GM18517 (cell line): ENCODE results near the gene RASGEF1C.
"Not testable (repeated sequence)": the region's sequence is repeated elsewhere in the genome, so short reads cannot be mapped to it uniquely, and the experiment has no call there.

ENCODE experiments used
- ATAC-seq: cut with Tn5 transposase; IDR thresholded peaks from one replicate; pipeline ENCODE4 v1.9.1; 2021; ENCODE audit warnings: mild to moderate bottlenecking, moderate library complexity; ENCODE audit not compliant: unreplicated experiment

The RASGEF1C gene

DNA sequence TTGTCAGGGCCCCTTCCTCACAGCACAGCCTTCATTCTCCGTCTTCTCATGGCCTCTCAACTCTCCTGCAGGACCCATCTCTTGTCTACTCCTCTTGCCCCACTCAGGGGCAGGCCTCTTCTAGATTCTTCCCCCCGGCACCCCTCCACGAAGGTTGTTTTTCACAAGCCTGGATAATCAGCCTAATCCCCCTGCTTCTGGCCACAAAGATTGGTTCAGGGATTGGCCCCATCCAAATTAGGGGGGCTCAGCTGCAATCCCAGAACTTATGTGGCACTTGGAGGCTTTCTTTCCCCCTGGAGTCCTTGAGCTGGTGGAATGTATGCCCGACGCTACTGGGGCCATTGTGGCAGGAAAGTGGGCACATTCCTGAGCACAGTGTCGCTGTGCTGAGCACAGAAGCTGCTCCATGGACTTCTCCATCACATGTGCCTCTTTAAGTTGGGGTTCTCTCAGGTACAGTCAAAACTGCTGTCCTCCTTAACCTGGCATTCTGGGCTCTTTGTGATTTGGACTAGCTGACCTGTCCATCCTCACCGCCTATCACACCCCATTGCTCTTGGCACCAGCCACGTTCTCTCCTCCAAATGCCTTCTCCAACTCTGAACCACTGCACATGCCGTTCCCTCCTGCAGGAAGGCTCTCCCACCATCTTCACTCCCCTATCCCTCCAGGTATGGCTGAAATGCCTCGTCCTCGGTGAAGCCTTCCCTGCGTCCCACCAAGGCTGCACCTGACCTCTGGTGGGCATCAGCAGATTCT, 70.6 kb downstream of the RASGEF1C start:
- ATAC-seq = no peak

DNA sequence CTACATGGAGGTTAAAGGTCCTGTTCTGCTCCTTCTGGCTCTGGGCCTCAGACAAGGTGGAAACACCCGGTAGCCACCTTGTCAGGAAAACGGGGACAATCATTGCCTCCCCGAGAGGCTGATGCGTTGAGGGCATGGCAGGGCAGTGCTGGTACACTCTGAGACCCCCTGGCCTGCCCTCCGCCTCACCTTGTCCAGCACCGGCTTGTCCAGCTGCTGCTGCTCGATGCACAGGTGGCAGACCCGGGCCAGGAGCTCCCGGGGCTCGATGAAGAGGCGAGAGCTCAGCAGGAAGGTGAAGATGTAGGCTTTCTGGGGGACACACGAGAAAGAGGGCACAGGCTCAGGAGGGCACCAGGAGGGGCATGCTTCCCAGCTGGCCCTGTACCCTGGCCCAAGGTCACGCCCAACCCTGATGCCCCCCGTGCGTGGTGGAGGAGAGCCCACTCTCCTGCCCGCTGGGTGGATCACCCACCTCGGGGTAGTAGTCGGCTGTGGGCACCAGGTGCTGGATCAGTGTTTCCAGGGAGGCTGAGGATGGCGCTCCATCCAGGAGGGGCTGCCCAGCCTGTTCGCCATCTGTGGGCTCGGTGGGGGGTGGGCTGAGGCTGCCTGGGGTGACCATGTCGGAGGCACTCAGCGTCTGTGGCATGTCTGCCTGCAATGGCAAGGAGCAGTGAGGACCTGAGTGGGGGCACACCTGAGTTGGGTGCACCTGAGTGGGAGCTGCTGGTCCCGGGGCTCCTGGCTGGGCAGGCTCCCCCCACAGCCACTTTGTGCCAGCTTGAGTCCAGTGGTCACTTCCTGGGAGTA, 71.4 kb downstream of the RASGEF1C start:
- no peak for ATAC-seq

DNA sequence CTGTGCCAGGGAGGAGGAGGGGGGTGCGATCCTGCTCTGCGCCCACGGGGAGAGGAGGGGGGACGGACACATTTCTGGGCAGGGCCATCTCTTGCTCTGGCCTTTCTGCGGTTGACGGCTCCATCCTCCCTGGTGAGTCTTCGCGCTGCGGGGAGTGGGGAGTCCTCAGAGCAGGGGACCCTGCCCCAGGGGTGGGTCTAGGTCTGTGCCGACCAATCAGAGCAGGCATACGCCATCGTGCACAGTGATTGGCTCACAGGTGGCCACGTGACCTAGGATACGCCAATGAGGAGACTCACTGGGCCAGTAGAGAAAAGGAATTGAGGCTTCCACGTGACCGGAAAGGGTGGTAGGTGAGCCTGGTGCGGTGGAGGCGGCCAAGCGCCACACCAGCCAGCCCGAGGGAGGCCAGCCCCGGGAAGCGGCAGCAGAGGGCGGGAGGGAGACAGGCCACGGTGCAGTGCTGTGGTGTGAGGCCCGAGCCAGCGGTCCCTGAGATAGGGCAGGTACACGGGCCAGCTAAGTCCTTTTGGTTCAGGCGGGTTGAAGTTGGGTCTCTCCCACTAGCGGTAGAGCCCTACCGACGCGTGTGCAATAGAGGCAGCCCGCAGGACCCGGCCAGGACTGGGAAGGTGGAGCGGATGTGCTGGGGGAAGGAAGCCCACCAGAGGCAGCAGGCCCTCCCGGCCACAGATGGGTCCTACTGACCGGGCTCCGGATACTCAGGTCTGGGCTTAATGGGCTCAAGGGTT, 72.2 kb downstream of the RASGEF1C start:
- ATAC-seq = no peak

DNA sequence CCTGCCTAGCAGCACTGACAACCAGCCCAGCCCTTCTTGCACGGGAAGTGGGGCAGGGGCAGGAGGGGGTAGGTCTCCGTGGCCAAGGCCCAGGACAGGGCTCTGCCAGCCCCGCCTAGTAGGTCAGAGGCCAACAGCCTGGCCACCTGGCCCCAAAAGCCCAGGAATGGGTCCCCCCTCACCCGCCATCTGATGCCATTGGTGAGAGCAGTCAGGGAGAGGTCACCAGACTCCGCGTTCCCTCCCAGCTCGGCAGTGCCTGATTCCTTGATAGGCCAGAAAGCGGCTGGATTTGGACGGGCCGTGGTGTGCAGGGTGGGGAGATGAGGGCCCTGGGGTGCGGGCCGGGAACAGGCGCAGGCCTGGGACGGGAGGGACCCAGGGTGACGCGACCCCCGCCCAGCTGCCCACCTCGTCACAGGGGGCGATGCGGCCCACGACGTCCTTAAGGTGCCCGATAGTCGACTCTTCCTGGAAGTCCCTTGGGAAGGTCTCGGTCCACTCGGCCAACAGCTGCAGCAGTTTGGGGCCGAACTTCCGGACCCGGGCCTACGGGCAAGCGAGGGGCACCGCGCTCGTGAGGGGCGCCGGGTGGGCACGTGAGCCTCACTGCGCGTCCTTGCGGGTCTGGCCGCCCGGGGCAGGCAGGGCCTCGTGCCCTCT, 72.9 kb downstream of the RASGEF1C start:
- no peak for ATAC-seq

DNA sequence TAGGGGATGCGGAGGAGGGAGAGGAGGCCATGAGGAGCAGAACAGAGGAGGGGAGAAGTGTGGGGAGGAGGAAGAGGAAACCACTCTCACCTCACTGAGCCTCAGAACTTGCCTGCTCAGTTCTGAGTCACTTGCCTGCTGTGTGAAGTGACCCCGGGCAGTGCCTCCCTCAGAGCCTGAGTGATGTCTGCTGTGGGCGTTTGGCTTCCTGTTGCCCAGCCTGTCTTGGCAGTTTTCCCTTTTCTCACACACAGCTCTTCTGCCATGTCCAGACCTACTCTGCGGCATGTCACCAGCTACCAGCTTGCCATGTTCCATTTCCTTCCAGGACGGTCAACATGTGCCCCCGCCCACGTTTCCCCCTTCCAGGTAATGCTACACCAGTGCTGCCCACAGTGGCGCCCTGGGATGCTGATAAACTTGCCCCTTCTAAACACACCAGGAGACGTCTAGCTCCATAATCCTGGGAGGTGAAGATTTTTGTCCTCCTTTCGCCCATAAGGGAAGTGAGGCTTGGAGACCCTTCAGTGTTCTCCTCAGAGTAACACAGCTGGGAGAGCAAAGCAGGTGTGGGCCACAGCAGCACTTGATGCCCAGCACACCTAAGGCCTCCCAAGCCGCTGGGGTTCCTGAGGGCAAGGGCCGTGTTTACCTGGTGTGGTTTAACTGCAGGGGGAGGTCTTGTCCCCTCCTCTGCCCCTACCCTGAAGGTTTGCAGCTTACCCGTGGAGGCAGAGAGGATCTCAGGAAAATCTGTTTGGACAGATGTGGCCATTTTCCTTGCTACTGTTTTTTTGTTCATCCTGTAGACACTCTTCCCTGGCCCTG, 73.7 kb downstream of the RASGEF1C start:
- no peak for ATAC-seq

DNA sequence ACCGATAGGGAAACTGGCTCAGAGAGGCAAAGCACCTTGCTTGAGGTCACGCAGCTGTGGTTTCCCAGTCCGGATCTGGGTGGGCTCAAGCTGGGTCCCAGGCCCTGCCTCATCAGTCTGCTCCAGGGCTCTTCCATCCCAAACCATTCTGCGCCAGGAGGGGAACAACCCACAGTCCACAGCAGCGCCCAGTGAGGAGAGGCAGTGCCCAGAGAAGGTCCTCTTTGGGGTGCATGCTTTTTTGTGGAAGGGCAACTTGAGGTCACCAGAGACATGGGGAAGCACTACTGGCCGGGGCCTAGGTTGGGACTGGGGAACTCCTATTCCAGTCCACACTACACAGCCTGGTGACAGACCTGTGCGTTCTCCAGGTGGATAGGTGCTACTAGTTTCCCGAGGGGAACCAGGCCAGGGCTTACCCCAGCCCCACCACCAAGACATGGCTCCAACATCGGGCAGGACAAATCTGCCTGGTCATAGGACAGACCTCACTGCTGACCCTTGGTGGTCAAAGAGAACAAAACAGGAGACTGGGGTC, 75.0 kb downstream of the RASGEF1C start:
- no peak for ATAC-seq

DNA sequence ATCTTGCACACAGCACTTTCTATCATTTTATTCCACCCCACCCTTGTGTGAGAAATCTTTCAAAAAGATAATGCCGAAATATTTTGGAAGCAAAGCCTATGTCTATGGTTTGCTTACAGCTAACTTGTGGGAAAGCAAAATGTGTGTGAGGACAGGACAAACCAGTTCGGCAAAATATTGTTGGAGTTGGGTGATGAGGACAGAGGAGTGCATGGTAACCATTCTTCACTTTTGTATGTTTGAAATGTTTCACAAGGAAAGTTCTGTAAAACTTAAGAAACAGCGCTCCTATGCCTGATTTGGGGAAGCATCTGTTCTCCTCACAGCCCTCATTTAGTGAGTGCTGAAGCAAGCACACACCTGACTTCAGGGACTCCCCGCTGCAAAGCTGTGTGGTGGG, 75.5 kb downstream of the RASGEF1C start:
- no peak for ATAC-seq

DNA sequence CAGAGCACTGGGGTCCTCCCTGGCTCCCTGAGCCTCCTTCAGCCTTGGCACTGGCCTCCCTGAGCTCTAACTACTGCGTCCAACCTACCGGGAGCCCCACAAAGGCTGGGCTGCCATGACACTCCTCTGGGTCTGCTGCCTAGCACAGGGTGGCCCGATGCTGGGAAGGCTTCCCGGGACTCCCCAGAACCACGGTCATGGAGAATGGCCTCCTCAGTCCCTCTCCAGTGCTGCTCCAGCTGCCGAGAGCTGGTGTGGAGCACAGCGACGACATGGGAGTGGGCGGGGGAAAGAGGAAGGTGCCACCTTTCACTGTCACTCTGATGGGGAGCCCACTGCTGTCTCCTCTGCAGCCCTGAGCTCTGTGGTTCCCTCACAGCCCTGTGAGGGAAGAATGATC, 76.0 kb downstream of the RASGEF1C start:
- ATAC-seq = no peak

DNA sequence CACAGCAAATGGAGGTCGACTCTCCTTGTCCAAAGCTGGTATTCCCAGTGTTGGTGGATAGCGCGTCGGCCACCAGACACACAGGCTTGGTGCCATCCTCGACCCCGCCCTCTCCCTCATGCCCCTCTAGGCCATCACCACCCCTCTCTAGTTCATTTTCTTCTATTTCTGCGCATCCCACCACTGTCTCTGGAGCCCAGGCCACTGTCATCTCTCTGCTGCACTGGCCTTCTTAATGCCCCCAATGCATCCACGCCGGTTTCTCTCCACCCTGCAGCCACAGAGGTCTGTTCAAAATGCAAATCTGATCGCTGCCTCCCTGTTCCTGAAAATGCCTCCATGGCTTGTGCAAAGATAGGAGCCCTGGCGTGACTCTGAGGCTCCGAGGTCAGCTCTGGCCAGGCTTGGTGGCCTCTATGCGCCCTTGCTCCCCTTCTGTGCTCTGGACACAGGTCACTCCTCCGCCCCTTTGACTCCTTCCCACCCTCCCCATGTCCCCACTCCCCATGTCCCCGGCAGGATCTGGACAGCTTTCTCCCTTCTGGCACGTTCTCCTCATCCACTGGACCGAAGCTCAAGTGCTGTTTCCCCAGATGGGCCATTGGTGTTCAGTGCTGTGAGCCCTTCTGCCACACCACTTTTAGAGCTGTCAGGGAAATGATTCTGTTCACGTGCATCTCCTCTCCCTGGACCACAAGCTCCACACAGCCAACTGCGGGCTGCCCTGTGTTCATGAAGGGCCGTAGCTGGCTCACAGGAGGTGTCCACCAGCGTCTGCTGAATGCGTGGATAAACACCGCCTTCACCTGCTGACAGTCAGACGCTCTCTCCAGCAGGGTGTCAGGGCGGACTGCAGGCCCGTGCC, 77.9 kb downstream of the RASGEF1C start:
- ATAC-seq = no peak

DNA sequence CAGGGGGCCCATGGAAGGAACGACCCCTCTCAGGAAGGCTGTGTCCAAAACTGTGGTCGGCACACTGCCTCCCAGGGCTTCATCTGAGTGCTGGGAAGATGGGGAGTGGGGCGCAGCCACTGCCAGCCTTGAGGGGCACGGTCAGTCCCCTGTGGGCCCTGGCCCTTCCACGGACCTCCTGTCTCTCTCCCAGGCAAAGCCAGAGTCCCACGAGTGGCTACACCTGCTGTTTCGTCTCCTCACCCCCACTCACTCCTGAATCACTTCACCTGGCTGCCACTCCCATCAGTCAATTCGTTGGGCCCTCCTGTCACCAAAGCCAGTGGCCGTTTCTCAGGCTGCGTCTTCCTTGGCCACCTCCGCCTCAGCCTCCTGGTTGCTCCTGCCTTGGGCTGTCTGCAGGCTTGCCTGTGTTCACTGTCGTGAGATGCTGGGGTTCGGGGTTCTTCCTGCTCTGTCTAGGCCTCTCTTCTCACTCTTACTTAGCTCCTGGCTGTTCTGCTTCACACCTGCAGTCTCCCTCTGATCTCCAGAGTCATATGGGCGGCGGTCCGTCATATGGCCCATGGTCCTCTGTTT, 78.6 kb downstream of the RASGEF1C start:
- ATAC-seq = no peak

DNA sequence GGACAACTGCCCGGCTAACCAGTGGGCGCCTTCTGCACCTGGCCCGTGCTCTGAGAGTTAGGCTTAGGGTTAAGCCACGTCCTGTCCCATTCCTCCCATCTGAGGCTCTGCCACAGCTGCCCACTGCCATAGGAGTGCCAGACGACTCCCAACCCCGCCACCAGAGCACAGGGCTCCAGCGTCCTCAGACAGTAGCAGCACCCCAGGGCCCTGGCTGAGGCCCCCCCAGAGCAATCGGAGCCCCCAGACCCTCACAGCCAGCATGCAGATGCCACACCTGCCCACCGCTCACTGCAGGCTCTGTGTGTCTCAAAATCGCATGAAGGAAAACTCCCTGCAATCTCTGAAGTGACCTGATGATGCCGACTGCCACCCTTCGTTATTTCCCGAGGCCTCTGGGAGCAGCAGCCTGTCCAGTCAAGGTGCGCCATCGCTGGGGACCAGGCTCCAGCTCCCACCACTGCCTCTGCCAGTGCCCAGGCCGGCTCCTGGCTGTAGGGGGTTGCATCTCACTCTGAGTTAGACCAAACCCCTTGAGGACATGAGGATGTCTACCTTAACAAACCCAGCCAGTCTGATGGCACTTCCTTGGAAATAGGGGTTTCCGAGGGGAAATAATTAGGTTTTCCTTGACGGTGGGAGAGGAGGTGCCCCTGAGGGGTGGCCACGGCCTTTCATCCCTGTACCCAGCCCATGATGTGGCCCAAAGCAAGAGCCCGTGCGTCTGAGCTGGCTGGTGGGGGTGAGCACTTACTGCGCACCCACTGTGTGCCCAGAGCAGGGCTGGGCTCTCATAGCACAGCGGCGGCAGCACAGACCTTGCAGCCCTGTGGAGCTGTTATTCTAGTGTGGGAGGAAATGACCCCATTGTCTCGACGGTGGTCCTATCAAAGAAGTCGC, 79.5 kb downstream of the RASGEF1C start:
- no peak for ATAC-seq

DNA sequence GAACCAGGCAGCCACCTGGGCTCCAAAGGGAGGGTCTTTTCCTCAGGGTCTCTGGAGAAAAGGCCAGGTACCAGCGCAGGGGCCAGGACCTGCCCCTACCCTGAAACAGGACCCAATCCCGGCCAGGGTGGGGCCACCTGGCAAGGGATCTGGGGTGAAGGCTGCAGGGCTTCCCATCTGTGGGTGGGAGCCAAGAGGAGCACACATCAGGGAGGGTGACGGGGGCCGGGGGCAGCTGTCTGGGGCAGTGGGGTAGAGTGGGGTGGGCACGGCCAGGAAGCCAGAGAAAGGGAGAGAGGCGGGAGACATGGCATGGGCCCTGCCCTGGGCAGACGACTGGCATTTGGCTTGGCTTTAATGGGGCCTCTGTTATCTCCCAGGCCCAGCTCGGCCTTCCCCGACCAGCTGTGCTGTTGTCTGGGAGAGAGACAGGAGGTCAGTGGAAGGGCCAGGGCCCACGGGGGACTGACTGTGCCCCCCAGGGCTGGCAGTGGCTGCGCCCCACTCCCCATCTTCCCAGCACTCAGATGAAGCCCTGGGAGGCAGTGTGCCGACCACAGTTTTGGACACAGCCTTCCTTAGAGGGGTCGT, 80.2 kb downstream of the RASGEF1C start:
- ATAC-seq = no peak

DNA sequence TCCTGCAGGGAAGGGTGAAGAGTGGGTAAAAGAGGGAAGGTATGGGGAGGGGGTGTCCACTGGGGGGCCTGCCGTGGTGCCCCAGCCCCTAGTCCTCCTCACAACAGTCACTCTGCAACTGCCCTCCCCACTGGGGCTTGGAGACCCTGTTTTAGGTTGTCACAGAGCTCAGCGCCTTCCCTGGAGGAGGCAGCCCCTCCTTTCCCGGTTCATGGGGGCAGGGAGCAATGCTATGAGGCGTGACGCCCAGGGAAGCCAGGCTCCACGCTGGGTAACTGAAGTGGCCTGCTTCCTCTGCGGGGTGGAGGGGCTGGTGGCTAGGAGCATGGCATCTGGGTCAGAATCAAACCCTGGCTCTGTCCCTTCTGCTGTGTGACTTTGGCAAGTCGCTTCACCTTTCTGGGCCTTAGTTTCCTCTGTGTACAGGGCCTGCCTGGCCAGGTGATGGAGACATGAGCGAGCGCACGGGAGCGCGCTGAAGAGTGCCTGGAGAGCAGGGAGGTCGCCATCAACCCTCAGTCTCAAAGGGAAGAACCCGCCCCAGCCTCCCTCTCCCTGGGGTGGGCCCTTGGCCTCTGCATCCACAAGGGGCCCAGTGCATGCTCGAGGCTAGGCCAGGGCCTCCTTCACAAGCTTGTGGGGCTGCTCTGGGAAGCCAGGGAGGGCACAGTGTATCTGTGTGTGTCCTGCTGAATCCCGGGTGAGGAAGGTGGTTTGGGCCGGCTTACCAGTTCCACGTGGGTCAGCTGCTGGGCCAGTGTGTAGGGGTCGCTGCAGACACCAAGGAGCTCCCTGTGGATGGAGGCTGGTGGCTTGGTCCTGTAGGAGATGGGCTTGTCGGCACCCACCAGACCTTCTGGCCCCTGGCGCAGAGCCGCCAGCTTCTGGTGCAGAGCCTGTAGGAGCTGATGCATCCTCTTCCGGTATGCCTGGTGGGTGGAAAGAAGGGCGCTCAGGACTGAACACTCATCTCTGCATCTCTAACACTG, 81.0 kb downstream of the RASGEF1C start:
- no peak for ATAC-seq

DNA sequence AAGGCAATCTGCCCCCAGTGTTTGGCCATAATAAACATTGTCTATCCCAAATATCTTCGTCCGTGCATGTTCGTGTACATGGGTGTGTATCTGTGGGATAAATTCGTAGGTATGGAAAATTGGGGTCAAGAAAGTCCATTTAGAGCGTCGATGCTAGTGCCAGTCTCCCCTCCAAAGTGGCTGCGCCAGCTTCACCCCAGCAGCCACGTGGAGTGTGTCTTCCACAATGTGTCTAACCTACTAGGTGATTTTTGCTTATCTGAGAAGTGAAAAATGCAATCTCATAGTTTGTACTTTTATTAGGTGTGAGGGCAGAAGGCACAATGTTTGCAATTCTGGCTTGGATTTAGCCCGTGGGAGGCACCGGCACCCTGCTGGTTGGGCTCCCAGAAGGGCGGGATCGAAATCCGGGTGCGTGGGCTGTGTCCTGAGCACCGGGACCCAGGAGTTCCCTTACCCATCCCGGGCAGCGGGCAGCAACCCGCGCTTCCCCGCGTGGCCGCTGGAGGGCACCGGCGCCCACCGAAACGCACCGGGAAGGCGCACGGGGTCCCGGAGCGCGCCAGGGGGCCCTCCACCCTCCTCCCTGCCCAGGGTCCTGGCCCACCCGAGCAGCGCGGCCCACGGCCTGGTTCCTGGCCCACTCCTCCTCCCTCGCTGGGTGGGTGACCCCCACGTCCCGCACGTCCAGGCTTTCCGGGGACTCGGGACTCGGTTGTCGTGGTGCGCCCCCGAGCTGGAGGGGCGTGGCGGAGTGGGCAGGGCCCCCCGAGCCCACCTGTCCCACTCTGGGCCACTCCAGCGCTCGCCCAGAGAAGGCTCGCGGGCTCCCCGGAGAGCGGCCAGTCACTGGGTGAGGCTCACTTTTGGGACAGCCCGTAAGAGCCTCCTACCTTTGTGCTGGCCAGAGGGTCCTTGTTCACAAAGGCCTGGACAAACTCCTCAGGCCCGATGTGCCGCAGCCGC, 82.0 kb downstream of the RASGEF1C start:
- ATAC-seq = no peak

DNA sequence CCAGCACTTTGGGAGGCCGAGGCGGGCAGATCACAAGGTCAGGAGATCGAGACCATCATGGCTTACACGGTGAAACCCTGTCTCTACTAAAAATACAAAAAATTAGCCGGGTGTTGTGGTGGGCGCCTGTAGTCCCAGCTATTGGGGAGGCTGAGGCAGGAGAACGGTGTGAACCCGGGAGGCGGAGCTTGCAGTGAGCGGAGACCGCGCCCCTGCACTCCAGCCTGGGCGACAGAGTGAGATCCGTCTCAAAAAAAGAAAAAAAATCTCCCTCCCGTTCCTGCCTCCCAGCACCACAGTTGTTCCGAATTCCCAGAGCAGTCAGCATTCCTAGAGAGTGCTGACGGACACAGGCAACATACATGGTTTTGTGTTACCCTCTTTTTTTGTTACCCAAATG, 82.9 kb downstream of the RASGEF1C start:
- not testable (repeated sequence) for ATAC-seq
